GM19372 (cell line): Measurements from ENCODE around the gene NARF.

Source experiments
- ATAC-seq: cut with Tn5 transposase; IDR thresholded peaks from one replicate; pipeline ENCODE4 v1.9.1; 2021; ENCODE audit warnings: mild to moderate bottlenecking, low read depth, moderate library complexity; ENCODE audit not compliant: unreplicated experiment

NARF gene

DNA sequence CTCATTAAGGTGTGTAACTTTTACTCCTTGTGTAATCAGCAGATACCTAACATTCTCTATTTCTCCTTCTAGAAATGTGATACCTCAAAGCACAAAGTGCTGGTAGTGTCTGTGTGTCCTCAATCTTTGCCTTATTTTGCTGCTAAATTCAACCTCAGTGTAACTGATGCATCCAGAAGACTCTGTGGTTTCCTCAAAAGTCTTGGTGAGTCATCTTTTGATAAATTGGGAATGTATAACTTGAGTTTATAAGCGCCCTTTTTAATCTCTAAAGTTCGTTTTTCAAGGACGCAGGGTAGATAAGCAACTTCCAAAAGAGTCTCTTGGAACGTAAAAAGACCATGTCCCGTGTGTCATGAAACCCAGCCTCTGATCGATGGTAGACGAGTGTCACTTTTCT, 10.2 kb downstream of the NARF start:
- ATAC-seq = no peak

DNA sequence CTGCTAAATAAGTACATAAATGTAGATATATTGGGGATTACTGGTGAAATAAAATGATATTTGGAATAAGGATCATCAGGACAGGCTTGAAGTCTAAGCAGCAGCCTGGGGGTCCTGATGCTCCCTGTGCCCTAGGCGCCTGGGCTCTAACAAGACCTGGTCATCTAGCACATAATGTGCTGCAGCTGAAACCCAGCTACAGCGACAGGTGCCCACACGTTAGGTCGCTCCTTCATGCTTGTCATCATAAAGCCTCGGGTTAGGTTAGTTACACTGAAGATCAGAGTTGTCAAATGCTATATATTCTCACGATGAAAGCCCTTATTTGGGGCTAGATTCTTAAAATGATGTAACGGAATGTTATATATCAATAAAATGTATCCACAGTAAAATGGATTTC, 11.5 kb downstream of the NARF start:
- ATAC-seq = no peak

DNA sequence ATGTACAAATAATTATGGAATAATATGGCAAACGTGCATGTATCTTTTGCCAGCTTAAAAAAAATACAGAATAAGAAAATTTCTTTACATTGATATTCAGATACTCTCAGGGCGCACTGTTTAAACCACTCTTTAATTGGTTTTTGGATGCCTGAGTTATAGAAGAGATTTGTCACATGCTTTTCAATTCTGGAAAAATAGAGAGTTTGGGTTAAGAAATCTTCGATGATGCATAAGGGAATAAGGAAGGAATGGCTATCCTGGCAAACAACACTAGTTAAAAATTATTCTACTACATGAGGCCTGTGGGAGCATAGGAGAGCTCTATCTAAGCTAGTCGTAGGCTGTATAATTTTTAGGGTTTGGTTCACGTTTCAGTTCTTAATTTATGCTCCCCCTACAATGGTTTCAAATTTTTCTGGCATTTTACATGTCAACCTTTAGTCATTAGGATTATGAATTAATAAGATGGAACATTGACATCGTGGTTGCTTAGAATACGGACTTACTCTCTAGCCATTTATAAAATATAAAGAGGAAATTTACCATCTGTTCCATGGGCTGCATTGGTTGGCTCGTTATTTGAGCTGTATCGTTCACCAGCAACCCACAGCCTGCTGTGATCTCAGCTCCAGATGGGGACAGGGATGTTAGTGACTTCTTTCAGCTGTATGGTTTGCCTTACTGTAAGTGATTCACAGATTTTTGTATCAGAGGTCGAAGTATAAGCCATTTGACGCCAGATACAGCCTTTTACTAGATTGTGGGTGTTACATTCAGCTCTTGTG, 15.9 kb downstream of the NARF start:
- no peak for ATAC-seq

DNA sequence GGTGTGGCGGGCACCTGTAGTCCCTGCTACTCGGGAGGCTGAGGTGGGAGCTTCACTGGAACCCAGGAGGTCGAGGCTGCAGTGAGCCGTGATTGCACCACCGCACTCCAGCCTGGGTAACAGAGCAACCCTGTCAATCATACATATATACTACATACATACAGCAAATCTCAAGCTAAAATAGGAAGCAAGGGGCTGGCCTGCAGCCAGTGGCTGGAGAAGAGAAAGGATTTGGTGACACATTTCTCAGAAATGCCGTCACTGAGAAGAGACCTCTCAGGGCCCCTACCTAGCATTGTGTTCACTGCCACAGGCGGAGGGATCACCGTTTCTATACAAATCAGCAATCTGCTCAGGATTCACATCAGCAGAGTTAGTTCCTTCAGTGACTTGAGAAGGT, 16.9 kb downstream of the NARF start:
- no peak for ATAC-seq

DNA sequence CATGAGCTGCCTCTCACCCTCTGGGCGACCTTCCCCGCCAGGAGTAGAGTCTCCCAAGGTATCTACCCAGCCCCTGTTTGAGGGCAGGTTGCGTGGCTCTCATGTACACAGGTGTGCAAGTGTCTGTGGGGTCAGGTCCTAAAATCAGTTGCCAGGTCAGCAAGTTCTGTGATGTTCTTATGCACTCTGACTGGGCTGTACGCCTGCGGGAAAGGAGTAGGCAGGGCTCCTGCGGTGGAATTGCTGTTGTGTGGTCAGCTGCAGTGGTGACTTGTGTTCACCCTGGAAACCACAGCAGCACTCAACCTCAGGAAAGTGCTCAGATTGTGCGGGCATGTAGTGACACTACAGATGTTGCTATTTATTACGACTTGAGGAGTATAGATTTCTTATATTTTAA, 19.4 kb downstream of the NARF start:
- no peak for ATAC-seq

DNA sequence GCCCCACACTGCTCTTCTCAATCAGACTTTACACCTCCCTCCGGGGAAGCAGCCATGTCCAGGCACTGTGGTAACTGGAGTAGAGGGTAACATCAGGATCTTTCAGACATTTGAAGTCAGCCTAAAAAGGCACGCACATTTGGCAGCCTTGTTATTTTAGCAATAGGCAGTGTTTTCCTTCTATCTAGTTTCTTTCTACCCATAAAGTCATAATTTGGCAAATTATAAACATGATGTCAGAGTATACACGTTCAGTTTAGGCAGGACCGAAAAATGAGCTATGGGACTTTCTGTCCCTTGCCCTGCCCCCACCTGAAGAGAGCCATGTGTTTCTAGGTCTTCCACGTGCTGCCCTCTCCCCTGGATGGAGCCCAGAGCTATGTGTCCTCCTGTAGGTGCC, 21.1 kb downstream of the NARF start:
- ATAC-seq = no peak

DNA sequence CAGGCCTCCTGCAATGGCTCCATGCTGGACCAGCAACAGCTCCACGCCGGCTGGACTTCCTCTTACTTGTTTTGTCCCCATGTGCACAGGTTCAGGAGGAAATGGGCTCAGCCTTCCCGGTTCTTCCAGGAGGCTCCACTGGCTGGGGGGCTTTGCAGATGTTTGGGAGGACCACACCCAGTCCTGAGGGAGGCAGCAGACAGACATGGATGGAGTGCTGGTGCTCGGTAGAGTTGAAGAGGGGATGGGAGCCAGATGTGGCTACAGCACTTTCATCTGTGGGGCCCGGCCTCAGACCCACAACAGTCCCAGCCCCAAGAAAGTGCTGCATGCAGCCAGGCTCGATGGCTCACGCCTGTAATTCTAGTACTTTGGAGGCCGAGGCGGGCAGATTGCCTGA, 21.8 kb downstream of the NARF start:
- no peak for ATAC-seq

DNA sequence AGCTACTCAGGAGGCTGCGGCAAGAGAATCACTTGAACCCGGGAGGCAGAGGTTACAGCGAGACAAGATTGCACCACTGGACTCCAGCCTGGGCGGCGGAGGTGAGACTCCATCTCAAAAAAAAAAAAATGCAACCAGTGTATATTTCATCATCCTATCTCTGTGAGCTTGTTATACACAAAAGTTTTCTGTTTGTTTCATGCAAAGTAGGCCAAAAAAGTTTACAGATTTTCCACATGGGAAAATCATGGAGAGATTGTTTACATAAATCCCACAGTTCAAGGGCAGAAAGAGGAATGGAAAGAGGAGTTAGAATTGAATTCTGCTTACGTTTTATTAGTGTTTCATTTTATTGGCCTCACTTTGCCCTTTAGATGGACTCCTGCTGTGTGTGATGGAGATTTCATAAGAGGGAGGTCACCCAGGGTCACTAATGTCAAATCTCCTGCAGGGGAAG, 24.7 kb downstream of the NARF start:
- no peak for ATAC-seq

DNA sequence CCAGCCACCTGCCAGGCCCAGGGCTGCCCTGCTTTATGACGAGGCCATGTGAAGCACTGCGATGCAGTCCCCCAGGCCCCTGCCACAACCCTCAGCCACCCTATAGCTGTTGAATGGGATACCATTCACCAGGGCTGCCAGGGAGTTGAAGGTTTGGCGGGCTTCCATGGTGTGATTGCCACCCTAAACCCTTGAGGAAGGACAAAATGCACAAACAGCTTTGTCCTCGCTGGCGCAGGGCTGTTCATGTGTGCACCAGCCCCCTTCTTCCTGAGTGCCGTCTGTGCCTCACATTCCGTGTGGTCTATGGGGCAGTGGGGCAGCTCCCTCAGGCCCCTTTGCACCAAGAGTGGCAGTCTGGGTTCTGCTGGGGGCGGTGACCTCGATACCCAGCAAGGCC, 25.3 kb downstream of the NARF start:
- no peak for ATAC-seq

DNA sequence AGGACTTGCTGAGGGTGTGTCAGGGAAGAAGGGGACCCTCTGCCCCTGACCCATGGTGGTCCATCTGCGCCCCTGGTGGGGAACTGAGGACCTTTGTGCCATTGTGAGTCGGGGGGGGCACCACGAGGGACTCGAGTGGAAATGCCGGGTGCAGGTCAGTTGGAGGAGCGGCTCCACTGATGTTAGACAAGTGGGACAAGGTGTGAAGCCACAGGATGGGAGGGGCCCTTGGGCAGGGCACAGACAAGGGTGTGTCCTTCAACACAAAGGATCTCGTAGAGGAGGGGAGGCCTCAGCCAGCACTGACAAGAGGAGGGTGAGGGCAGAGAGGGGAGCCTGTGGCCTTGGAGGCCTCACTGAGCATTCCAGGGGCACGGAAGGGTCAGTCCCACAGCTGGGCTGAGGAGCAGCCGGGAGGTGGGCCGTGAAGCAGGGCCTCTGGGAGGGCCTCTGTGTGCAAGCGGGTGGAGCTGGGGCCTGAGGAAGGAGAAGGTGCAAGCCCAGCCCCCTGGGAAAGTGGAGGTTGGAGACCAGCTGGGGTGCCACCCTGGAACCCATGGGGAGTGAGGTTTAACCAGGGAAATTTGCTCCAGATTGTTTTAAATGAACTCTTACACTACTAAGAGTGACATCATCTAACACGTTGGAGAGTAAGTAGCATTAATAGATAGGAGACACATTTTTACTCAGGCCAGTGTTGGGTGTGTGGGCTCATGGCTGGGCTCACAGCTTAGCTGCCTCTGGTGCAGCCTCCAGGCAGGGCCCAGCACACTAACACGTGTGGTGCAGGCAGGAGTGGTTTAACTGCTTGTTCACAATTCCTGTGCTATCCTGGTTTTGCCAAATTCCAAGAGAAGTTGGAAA, 27.9 kb downstream of the NARF start:
- no peak for ATAC-seq

DNA sequence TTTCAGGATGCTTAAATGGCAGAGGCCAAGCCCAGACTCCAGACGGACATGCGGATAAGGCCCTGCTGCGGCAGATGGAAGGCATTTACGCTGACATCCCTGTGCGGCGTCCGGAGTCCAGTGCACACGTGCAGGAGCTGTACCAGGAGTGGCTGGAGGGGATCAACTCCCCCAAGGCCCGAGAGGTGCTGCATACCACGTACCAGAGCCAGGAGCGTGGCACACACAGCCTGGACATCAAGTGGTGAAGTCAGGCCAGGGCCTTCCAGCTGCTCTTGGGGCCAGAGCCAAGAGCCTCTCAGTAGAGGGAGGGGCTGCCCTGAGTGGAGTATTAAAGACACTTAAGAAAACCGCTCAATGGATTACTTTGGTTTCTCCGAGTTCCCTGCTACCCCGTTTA, 29.4 kb downstream of the NARF start:
- no peak for ATAC-seq

DNA sequence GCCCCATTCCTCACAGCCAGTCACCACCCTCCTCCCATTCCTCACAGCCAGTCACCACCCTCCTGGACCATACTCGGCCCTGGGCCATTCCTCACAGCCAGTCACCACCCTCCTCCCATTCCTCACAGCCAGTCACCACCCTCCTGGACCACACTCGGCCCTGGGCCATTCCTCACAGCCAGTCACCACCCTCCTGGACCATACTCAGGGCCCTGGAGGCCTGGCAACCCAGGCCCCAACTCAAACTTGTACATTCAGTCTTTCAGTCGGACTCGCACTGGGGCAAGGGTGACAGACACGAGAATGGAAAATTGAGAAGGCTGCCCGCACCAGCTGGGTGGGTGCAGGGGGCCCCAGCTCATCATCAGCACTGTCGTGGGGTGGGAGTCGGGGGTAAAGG, 30.6 kb downstream of the NARF start:
- no peak for ATAC-seq

DNA sequence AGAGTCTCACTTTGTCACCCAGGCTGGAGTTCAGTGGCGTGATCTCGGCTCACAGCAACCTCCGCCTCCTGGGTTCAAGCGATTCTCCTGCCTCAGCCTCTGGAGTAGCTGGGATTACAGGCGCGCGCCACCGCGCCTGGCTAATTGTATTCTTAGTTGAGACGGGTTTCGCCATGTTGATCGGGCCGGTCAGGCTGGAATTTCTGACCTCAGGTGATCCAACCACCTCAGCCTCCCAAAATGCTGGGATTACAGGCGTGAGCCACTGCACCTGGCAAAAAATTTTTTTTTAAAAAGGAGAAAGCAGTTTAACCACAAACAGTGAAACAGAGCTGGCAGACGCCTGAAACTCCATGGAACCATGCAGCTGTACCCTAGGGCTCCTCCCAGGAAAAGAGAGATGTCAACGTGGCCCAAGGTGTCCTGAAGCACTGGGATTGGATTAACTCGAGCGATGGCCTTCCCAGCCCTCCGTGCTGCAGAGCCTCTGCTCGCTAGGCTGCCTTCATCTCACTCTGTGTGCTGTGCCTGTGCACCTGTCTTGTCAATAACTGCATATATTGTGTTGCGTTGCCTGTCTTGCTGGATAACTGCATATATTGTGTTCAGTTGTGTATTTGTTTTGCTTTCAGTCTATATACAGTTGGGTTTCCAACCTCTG, 31.4 kb downstream of the NARF start:
- ATAC-seq = no peak

DNA sequence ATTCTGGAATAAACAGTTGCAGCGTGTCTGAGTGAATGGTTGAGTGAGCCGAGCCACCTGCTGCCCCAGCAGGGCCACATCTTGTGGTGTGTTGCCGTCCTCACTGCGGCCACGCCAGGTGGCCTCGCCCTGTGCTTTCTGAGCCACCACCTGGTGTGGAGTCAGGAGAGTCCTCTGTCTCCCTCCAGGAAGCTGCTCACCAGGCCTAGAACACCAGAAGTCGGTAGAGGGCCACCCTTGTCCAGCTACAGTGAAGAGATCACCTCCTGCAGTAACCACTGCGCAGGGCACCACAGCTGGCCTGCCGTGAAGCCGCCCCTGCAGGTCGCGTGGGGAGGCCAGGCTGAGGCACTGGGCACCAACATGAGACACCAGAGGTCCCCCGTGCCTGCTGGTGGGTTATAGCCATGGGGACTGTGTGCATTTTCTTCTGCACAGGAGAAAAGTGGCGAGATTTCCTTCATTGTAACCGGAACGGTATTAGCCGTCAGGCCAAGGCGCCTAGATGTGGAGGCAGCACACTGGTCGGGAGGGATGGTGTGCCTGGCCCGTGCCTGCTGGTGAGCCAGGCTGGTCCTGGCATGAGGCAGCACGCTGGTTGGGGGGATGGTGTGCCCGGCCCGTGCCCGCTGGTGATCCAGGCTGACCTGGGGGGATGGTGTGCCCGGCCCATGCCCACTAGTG, 32.1 kb downstream of the NARF start:
- no peak for ATAC-seq

DNA sequence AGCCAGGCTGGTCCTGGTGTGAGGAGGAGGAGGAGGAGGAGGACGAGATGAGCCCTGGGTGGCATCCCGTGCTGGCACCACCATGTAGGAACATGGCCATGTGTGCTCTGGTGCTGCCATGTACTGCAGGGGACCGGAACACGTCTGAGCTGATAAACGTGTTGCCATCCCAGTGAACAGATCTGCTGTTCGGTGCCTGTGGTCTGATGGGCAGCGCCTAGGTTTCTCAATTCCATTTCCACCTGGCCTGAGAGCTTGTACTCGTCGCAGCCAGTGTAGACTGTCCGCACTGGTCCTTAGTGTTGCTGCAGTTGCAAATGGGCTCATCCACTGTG, 32.6 kb downstream of the NARF start:
- no peak for ATAC-seq

DNA sequence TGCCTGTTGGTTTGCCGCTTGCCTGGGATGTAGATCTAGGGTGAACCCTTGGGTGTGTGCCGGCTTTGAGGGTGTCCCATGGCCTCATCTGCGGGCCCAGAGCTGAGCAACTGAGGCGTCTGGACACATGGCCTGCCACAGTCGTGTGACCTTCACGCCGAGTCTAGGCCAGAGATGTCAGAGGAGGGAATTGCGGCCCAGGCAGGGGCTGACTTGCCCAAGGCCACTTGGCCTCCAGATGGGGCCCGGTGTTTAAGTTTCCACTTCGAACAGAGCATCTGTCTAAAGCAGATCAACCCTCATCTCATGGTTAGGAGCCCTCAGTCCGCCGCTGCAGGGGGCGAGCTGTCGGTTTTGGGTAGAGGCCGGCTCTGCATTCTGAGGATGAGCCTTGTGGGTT, 33.0 kb downstream of the NARF start:
- ATAC-seq = no peak

DNA sequence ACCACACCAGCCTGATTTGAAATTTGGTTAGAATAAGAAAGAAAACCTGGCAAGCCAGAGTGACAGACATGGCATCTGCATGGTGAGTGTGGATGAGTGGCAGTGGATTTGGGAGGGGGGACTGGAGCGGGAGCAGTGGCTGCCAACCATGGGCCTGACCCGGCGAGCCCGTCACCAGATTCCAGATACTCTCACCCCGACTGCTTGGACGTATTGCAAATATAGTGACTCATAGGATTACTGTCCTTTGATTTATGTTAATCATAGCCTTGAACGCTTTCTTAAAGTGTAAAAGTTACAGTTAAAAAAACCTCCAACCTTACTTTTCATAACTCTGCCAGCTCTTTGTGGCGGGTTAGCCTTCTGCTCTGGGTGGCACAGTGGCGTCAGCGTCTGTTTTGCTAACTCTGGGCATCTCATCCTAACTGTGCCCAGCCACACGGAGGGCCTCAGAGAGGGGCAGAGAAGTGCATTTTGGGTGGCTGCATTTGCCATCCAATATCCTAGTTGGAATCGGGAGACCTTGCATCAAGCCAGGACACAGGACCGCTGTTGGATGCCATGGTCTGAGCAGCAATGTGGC, 34.2 kb downstream of the NARF start:
- no peak for ATAC-seq

DNA sequence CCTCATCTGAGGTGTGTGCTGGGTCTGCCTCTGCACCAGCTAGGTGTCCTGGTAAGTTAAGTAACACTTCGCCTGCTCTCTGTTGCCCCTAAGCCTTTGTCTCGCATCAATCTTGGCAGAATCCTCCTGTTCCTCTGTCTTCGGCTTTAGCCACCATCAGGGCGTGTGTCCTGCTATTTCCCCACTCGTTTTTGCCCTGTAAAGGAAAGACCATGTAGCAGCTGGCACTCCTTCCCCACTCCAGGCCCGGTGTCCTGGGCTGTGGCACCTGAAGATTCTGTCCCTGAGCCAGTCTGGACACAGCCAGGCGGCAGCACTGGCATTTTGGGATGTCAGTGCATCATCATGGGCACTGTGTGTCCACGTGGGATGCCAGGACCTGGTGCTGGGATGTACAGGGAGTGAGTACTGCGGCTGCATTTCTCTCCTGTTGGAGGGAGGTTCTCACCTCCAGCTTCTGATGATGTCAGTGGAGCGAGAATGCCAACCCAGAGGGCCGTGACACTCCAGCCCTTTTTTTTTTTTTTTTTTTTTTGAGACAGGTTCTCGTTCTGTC, 34.8 kb downstream of the NARF start:
- ATAC-seq = no peak

DNA sequence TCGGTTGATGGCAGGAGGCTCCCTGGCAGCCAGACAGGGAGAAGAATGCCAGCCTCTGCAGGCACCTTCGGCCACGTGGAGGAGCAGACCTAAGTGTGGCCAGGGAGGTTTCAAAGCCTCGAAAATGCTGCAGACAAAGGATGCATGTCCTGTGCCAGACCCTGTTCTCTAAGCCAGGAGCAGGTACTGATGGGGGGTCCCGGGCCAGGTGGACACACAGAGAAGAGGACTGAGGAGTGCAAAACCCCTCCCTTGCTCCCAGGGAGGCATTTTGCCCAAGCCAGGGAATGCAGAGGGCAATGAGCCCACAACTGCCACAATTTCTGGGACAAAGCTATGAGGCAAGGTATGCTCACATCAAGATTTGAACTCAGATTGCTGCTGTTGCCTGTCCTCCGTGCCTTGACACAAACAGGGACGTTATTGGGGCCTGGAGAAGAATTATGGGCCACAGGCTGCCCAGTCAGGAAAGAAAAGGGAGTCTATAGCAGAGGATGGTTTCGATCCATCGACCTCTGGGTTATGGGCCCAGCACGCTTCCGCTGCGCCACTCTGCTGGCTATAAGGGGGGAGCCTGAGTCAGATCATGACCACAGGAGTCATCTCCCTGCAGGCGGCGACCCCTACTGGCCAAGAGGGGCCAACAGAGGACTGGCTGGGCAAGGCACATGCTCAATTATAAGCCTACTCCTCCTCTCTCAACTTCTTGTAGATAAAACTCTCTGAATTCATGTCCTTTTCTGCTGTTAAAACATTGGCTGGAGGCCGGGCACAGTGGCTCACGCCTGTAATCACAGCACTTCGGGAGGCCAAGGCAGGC, 35.9 kb downstream of the NARF start:
- ATAC-seq = no peak
